BE2C (cell line): ENCODE results near the gene MCM9.

Experiments used
- DNase-seq: peaks from one replicate; pipeline ENCODE4 v3.0.0-alpha.2; 2020
- H3K27me3 ChIP-seq: fragments of 250-450 bp; sonication (Bioruptor Pico); 2 replicates; pipeline ENCODE4 v1.5.1; 2020; ENCODE audit warnings: mild to moderate bottlenecking
- H3K36me3 ChIP-seq: fragments of 250-450 bp; sonication (Bioruptor Pico); 2 replicates; pipeline ENCODE4 v1.5.1; 2020; ENCODE audit warnings: mild to moderate bottlenecking
- H3K4me1 ChIP-seq: fragments of 250-450 bp; sonication (Bioruptor Pico); 2 replicates; pipeline ENCODE4 v1.5.1; 2020
- H3K4me3 ChIP-seq: 2 replicates; pipeline ENCODE4 v1.5.1; 2011; ENCODE audit warnings: low read depth, low read length
- H3K9me3 ChIP-seq: fragments of 250-450 bp; sonication (Bioruptor Pico); 2 replicates; pipeline ENCODE4 v1.5.1; 2020
- CTCF ChIP-seq: IDR thresholded peaks from 2 replicates; pipeline ENCODE4 v1.5.1; 2012; ENCODE audit warnings: mild to moderate bottlenecking, low read depth, low read length

MCM9 gene

GRCh38 chr6:118784641-118785164 lies 150.3 kb downstream of the MCM9 start:
- Histone ChIP-seq H3K4me3 (no peak overlapping the region), H3K36me3 (no peaks in the 10 kb centered on the region), H3K9me3 (no peaks in the 10 kb centered on the region), H3K4me1 (peaks cover 8% of the 10 kb centered on the region), H3K27me3 (no peaks in the 10 kb centered on the region)
- no peak for DNase-seq
- no peak for TF ChIP-seq CTCF

- TF ChIP-seq CTCF = no peak
- no peak overlapping the region for H3K4me3 ChIP-seq
- peaks cover 8% of the 10 kb centered on the region for H3K4me1 ChIP-seq
- no peaks in the 10 kb centered on the region for H3K36me3 ChIP-seq
- H3K9me3 ChIP-seq = no peaks in the 10 kb centered on the region
- no peak for DNase-seq
- no peaks in the 10 kb centered on the region for H3K27me3 ChIP-seq
Observed at GRCh38 chr6:118783931-118784550, 150.9 kb downstream of the MCM9 start.

- Histone ChIP-seq H3K9me3 (no peaks in the 10 kb centered on the region), H3K4me1 (peaks cover 8% of the 10 kb centered on the region), H3K36me3 (no peaks in the 10 kb centered on the region), H3K27me3 (no peaks in the 10 kb centered on the region), H3K4me3 (no peak overlapping the region)
- no peak for TF ChIP-seq CTCF
- no peak for DNase-seq
Observed at GRCh38 chr6:118782651-118783050, 152.3 kb downstream of the MCM9 start.

GRCh38 chr6:118781897-118782296 lies 153.1 kb downstream of the MCM9 start:
- Histone ChIP-seq H3K4me3 (no peak overlapping the region), H3K27me3 (no peaks in the 10 kb centered on the region), H3K4me1 (peaks cover 13% of the 10 kb centered on the region), H3K36me3 (no peaks in the 10 kb centered on the region), H3K9me3 (no peaks in the 10 kb centered on the region)
- no peak for TF ChIP-seq CTCF
- DNase-seq = no peak

GRCh38 chr6:118780668-118781067 lies 154.3 kb downstream of the MCM9 start:
- H3K36me3 ChIP-seq = no peaks in the 10 kb centered on the region
- H3K4me3 ChIP-seq = no peak overlapping the region
- no peak for TF ChIP-seq CTCF
- H3K9me3 ChIP-seq = no peaks in the 10 kb centered on the region
- peaks cover 15% of the 10 kb centered on the region for H3K4me1 ChIP-seq
- no peaks in the 10 kb centered on the region for H3K27me3 ChIP-seq
- DNase-seq = no peak

GRCh38 chr6:118776607-118777549 lies 158.1 kb downstream of the MCM9 start:
- peak; percentile 66 for DNase-seq
- H3K4me1 ChIP-seq = peaks cover 7% of the 10 kb centered on the region; the same call in 1 of the 2 replicates
- H3K27me3 ChIP-seq = no peaks in the 10 kb centered on the region
- no peaks in the 10 kb centered on the region for H3K9me3 ChIP-seq
- peak; percentile 91 for TF ChIP-seq CTCF
- H3K4me3 ChIP-seq = peak overlapping the region; percentile 28
- H3K36me3 ChIP-seq = no peaks in the 10 kb centered on the region
